Smooth muscle cell of the brain vasculature (primary cell): ENCODE data around the gene USP16.
A peak's percentile ranks its signal among the peaks of the same experiment; 100 is the strongest.
"Not testable (repeated sequence)": the region's sequence is repeated elsewhere in the genome, so short reads cannot be mapped to it uniquely, and the experiment has no call there.

Experiments used
- DNase-seq: peaks from one replicate; pipeline ENCODE4 v3.0.0-alpha.2; 2012; ENCODE audit warnings: low read depth, low spot score

The USP16 gene

DNA sequence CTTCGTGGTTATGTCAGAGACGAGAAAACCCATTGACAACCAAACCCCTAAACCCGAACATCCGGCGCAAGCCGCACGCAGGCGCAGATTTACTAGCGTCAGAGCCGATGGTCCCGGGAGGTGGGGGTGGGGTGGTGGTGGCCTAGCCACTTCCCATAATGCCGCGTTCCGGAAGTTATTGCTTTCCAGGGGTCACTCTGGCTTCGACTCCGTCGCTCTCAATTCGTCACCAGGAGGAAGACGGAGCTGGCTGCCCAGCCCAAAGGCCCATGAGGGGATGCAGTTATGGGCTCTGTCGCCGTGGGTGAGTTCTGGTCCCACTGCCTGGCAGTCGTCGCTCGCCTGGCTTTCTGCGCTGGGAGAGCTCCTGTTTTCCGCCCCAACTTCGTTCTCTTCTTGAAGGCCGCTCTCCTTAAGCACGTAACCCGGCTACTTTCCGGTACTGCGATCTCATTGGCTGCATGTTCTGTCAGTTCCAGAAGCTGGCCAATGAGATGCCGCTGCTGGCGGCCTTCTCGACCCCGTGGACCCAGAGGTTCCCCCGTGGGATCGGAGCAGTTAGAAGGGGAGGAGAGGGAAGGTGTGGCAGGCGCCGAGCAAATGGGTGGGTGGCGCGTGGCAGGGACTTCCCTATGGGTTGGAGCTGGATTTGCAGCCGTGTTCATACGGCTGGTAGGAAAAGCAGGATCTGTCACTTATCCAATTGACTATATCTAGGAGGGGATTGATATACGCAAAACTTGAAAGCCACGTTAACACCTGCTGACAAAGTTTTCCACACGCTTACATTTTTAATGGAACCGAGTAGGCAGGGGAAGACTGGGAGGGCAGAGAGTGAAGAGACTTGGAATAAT is at the start of gene USP16:
Gene USP16, plus strand, starts transcription at position 195 of the 854 bp plus-strand sequence. CDS start 3,246 bp downstream, outside the sequence.
- DNase-seq: peak; percentile 99

DNA sequence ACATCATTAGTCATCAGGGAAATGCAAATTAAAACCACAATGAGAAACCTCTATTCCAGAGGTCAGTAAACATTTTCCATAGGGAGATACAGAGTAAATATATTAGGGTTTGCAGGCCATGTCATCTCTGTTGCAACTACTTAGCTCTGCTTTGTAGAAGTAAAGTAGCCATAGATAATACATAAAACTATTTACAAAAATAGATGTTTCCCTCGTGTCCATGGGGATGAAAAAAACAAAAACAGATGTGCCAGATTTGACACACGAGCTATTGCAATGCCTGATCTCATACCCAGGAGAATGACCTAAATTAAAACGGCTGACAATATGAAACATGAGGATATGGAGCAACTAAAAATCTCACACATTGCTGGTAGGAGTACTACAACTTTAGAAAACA is 49.1 kb upstream of the USP16 start:
- DNase-seq: no peak

DNA sequence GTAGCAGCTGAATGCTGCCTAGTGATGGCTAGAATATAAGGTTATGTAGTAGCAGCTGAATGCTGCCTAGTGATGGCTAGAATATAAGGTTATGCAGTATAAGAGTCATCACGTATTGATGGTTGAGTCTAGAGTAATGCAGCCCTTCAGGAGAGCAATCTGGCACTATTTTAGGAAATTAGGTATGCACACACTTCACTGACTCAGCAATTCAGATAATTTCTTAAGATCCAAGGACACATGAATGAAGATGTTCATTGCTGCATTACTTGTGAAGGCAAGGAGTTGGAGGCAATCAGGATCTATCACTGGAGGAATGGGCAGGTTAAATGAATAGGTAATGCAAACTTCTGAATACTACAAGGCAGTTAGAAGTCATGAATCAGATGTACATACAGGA is 45.4 kb upstream of the USP16 start:
- DNase-seq: no peak

DNA sequence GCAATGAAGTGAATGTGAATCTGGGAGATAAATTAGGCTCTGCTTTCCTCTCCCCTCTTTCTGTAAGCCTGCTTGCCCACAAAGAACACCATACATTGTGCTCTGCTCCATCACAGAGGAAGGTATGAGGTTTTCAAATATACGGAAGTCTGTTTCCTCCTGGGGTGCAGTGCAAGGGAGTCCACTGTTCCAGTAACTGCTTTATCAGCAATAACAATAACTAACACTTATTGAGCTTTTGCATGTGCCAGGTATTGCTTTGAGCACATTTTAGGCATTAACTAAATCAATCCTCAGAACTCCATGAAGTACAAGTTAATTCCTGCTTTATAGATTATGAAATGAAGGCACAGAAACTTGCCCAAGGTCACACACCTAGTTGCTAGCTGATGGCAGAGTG is 41.8 kb upstream of the USP16 start:
- DNase-seq: no peak

DNA sequence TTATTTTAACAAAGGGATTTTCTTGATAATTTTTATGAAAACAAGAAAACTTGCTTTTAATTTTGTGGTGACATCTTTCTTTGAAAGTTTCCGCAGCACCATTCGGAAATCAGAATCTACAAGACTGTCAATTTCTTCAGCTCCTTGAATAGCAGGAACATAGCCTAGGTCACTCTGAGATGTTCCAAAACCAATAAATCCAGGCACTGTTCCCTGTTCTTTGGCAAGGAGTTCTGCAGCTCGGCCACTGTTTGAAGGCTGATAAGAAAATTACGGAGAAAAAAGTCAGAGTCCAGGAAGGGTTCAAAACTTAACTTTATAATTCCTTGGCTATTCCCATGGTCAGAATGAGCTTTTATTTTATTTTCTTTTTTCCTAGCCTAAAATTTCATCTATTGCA is 37.8 kb upstream of the USP16 start:
- DNase-seq: no peak

DNA sequence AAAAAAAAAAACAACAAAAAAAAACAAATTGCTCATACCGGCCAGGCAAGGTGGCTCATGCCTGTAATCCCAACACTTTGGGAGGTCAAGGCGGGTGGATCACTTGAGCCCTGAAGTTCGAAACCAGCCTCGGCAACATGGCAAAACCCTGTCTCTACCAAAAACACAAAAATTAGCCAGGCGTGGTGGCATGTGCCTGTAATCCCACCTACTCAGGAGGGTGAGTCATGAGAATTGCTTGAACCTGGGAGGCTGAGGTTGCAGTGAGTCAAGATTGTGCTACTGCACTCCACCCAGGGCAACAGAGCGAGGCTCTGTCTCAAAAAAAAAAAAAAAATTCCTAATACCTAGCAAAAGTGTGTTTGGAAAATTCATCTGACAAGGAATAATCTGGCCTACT is 36.3 kb upstream of the USP16 start:
- not testable (repeated sequence) for DNase-seq

DNA sequence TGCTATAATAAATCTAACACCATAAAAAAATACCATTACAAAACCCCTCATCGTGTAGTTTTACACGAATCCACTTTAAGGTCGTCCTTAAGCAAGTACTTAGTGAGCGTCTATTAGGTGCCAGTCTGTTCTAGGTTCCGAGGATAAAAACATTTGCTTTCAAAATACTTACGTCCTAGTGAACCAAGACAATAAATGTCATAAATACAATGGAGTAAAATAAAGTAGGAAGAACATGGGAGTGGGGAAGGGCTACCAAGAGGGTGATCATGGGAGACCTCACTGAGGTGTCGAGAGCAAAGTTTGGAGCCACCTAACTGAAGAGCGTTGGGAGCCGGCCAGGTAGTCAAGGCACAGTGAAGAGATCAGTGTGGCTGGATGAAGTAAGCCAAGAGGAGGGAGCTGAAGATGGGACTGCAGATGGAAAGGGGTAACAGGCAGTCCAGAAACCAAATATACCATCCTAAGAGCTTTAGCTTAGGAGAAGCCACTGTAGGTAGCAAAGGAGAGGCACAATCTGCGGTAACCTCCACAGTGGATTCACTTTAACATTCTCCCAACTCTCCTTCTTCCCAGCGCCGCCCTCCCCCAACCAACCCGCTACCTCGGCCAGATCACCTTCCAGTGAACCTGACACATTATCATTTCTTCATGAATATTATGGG is 32.5 kb upstream of the USP16 start:
- no peak for DNase-seq

DNA sequence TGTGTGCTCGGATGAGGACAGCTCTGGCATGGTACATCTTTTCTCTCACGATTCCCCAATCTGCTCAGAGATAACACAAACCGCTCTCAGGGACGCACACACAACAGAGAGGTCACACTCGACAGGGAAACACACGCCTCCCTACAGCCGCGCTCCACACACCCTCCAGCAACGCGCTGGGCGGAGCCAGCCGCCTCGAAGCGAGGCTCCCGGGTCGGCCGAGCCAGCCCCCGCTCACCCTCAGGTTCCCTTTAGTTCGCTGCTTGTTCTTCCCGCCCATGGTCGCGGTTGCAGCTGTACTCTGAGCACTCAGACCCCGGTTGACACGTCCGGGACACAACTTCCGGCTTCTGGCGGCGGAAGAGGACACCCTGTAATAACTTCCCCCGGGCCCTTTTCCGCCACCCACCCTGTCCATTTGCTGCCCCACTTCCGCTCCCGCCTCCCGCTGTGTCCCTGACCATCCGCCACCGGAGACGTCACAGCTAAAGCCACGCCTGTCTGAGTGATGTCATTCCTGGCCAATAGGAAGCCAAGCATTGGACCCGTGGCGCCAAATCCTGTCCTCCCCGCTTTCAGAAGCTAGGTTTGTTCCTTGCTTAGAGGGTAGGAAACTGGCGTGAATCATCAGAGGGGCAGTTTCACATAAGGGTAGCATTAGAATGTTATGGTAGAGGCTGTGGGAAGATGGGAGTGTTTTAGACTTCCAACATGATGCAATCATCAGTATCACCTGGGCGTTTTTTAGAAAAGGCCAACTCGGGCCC is 31.8 kb upstream of the USP16 start, which contains the start of gene LTN1:
Gene LTN1, minus strand, starts transcription at position 352 of the 767 bp plus-strand sequence. Its CDS starts 72 bp downstream, at position 280.
- DNase-seq: peak; percentile 98

DNA sequence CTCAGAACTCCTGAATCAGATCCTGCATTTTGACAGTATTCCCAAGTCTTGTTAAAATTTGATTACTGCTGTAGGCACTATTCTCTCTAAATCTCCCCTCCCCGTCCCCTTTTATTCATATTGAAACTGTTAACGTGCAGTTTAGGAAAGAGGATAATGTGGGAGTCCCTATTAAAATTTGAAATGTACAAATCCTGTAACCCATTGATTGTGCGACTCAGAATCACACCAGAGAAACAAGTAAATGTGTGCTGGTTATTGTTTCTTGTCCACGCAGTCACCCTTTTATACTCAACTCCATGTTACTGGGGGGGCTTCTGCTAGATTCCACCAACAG is 31.2 kb upstream of the USP16 start:
- no peak for DNase-seq

DNA sequence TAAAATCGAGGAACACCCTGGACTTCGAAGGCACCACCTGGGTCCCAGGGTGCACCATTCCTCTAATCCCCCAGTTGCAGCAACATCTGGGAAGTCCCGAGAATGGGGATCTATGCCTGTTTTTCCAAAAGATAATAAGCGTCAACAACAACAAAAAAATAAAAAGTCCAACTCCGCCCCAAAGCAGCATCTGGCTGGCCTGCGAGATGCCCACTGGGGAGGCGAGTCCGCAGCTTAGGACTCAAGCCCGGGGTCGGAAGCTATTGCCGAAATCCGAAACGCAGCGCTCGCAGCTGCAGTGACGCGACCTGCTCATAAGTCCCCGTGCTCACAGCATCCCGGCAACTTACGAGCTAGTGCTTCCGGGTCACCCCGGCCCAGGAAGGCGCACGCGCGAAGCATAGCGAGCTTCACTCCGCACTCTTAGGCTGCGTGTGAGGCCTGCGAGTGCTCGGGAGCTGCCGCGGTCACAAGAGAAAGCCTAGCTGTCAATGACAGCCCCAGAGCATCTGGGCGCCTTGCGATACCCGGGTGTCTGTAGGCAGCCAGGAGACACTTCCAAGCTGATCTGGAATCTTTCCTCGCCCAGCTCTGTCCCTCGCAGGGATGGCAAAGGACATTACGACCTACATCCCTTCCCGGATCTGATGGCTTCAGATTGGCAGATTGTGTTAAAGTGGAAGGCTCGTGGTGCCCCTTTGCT is 21.9 kb upstream of the USP16 start:
- DNase-seq: peak; percentile 88

DNA sequence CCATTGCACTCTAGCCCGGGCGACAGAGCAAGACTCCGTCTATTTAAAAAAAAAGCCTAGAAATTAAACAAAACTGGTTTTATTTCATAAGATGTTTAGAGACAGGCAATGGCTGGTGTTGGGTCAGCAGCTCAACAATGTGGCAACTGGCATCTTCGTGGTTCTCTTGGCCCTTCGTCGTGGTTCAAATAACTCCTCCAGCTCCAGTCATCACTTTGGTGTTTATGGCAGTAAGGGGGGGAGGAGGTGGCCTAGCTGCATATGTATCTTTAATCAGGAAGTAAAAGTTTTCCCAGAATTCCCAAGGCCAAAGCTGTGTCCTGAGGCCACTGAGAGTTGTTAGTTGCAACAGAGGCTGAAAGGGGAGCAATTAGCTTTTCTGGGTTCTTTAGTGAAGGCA is 18.8 kb upstream of the USP16 start:
- DNase-seq: no peak

DNA sequence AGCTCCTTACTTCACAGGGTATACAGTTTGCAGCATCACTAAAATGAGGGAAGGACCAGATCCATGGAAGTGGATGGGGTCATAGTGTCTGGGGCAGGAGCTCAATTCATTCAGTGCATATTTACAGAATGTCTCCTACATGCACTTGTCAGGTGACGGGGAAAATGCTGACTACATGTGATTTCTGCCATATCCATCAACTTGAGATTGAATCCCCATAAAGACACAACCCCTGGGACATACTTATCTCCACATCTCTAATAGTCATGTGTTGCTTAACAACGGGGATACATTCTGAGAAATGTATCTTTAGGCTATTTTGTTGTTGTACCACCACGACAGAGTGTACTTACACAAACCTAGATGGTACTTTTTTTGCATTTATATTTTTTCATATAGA is 17.3 kb upstream of the USP16 start:
- no peak for DNase-seq

DNA sequence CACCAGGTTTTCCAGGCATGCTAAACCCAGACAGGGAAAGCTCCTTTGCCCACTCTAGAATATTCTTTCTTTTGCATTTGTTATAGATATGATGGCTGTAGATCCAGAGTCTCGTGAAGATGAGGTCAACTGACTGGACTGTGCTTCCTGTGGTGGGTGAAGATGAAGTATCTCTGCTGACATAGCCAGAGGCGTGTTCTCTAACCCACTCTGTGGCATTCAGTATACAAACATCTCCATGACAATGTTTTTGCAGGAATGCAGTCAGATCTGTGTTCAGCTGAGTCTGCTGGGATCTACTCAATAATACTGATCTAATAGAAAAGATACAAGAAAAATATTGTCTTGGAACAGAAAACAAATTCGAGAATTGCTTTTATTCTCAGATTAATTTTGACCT is 16.7 kb upstream of the USP16 start:
- DNase-seq: no peak

DNA sequence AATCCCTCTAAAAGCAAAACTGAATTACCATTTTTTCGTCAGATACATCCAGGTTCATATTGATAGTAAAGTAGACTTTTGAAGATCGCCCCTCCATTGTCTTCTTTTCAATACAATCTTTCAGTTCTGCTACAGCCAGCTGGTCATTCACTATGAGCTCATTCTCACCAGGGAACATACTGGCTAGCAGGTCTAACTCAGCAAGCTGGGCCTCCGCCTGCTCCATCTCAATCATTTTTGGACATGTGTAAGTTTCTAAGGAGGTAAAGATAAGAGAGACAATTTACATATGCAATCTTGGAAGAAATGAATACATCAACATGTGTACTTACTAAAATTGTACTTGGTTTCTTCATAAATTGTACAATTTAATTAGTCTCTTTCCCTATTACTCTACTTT is 16.1 kb upstream of the USP16 start:
- no peak for DNase-seq

DNA sequence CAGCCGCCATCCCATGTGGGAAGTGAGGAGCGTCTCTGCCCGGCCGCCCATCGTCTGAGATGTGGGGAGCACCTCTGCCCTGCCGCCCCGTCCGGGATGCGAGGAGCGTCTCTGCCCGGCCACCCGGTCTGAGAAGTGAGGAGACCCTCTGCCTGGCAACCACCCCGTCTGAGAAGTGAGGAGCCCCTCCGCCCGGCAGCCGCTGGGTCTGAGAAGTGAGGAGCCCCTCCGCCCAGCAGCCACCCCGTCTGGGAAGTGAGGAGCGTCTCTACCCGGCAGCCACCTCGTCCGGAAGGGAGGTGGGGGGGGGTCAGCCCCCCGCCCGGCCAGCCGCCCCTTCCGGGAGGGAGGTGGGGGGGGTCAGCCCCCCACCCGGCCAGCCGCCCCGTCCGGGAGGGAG is 13.2 kb upstream of the USP16 start:
- DNase-seq: not testable (repeated sequence)

DNA sequence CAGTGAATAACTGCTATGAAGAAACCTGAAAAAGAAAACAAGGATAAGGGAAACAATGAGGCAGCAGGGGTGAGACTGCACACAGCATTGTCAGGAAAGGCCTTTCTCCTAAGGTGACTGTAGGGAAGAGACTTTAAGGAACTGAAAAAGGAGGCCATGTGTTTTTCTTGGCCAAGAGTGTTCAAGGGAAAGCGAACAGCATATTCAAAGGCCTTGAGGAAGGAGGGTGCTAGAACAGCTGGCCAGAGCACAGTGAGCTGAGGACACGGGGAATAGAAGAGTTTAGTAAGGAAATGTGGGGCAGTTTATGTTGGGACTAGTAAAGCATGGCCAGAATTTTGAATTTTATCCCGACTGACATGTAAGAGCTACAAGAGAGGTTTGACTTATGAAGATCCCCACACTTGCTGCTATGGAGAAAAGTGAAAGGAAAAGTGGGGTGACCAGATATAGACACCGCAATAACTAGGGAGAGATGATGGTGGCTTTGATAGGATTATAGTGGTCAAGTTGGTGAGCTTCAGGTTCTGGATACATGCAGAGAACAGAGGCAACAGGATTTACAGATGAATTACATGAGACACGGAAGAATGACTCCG is 6.7 kb upstream of the USP16 start:
- no peak for DNase-seq

DNA sequence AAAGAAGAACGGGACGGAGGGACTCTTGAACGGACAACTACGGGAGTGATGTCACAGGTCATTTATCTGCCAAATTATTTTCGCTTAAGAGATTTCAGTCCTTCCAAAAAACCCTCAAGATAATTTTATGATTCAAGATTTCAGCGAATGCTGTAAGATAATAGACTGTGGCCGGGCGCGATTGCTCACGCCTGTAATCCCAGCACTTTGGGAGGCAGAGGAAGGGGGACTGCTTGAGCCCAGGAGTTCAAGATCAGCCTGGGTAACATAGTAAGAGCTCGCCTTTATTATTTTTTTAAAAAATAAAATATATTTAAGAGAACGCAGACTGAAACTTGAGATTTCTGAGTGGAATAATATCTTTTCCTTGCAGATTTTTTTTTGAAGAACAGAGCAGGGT is 5.9 kb upstream of the USP16 start:
- DNase-seq: no peak

DNA sequence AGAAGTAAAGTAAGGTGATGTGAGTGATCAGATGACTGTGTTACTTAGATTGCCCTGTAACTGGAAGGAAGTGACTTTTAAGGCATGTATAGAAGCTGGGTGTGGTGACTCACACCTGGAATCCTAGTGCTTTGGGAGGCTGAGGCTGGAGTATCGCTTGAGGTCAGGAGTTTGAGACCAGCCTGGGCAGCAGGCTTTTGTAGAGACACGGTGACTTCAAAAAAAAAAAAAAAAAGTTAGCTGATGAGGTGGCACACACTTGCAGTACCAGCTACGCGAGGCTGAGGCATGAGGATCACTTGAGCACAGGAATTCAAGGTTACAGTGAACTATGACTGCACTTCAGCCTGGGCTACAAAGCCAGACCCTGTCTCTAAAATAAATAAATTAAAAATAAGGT is 2.3 kb upstream of the USP16 start:
- DNase-seq: no peak

DNA sequence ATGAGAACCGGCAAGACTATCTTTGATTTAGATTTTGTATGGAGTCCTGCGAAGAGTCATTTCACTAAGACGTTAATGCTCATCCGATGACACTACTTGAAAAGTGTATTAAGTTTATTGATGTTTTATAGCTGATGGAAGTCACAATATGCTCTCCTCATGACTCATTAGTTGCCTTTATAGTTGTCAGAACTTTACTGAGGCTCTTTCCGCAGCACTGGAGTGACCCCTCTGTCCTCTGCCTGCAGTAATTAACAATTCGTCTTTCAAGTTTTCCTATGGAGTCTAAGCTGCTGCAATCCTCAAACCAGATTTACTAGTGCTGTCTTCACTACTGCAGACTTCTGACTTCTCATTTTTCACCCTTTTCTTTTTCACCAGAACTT is 853 bp downstream of the USP16 start:
- no peak for DNase-seq

DNA sequence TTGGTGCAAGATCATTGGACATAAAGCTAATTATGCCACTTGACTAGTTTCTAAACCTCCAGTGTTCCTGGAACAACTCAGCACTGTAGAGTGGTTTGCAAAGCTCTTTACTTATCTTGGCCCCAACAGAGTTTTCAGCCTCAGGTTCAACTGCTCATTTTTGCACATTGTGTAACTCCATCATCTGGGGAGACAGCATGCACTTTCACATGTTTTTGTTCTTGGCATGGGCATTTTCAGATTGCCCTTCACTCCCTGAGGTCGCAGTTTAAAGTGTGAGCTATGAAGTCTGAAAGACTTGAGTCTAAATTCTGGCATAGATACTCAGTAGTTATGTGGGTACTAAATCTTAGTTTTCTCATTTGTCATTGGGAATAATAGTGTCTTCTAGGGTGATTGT is 5.1 kb downstream of the USP16 start:
- DNase-seq: no peak

DNA sequence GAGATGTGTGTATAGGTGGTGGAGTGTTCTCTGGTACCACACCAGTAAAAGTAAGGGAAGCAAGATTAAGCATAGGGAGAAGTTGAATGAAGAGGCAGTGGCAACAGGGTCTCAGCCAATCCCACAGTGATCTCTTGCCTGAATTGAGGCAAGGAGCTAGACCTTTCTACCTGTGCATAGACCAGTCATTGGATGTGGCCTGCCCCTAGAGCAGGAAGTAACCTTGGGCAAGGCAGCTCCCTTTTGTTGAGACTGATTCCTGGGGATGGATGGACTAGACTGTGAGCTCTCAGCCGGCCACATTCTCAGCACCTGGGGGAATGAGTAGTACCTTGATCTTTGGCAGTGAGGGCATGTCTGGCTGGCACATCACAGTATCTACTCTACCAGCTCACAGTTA is 6.4 kb downstream of the USP16 start:
- no peak for DNase-seq
